ENCODE results near the gene SLC2A11.
"Not testable (repeated sequence)": the region's sequence is repeated elsewhere in the genome, so short reads cannot be mapped to it uniquely, and the experiment has no call there.

SLC2A11 gene

GRCh38 chr22:23896166-23896522 lies 38.5 kb downstream of the SLC2A11 start:
- H3K27ac Mint-ChIP-seq = peak overlapping the region; percentile 100
- H3K4me1 Mint-ChIP-seq (ENCODE audit: low read depth) = peaks cover 32% of the 10 kb centered on the region
- peak overlapping the region; percentile 97 for H3K4me3 Mint-ChIP-seq
- DNase-seq = no peak
- H3K9me3 Mint-ChIP-seq = no peaks in the 10 kb centered on the region
- no peaks in the 10 kb centered on the region for H3K27me3 Mint-ChIP-seq
- H3K36me3 Mint-ChIP-seq (ENCODE audit: low read depth) = peaks cover 60% of the 10 kb centered on the region

GRCh38 chr22:23896523-23897186 lies 39.0 kb downstream of the SLC2A11 start:
- H3K9me3 Mint-ChIP-seq = no peaks in the 10 kb centered on the region
- DNase-seq = no peak
- no peaks in the 10 kb centered on the region for H3K27me3 Mint-ChIP-seq
- peaks cover 32% of the 10 kb centered on the region for H3K4me1 Mint-ChIP-seq (ENCODE audit: low read depth)
- H3K27ac Mint-ChIP-seq = peak overlapping the region; percentile 100
- peak overlapping the region; percentile 97 for H3K4me3 Mint-ChIP-seq
- H3K36me3 Mint-ChIP-seq (ENCODE audit: low read depth) = peaks cover 60% of the 10 kb centered on the region

GRCh38 chr22:23897320-23897719 lies 39.6 kb downstream of the SLC2A11 start:
- Mint-ChIP-seq H3K4me1 (ENCODE audit: low read depth) (peaks cover 32% of the 10 kb centered on the region), H3K27me3 (no peaks in the 10 kb centered on the region), H3K27ac (peak overlapping the region; percentile 100), H3K4me3 (peak overlapping the region; percentile 97), H3K9me3 (no peaks in the 10 kb centered on the region), H3K36me3 (ENCODE audit: low read depth) (peaks cover 60% of the 10 kb centered on the region)
- DNase-seq = no peak

GRCh38 chr22:23898006-23898974 lies 40.6 kb downstream of the SLC2A11 start:
- Mint-ChIP-seq H3K9me3 (no peaks in the 10 kb centered on the region), H3K27me3 (no peaks in the 10 kb centered on the region), H3K36me3 (ENCODE audit: low read depth) (peaks cover 60% of the 10 kb centered on the region), H3K4me3 (no peak overlapping the region), H3K4me1 (ENCODE audit: low read depth) (peaks cover 27% of the 10 kb centered on the region), H3K27ac (peak overlapping the region; percentile 64)
- DNase-seq = no peak

- no peaks in the 10 kb centered on the region for H3K27me3 Mint-ChIP-seq
- H3K4me3 Mint-ChIP-seq = no peak overlapping the region
- H3K36me3 Mint-ChIP-seq (ENCODE audit: low read depth) = peaks cover 59% of the 10 kb centered on the region
- no peak for DNase-seq
- H3K27ac Mint-ChIP-seq = peak overlapping the region; percentile 27
- no peaks in the 10 kb centered on the region for H3K9me3 Mint-ChIP-seq
- peaks cover 20% of the 10 kb centered on the region for H3K4me1 Mint-ChIP-seq (ENCODE audit: low read depth)
Measured at GRCh38 chr22:23899042-23899745, 41.5 kb downstream of the SLC2A11 start.

- not testable (repeated sequence) for H3K27ac Mint-ChIP-seq, H3K27me3 Mint-ChIP-seq, H3K4me3 Mint-ChIP-seq, DNase-seq, H3K9me3 Mint-ChIP-seq
- peaks cover 52% of the 10 kb centered on the region for H3K36me3 Mint-ChIP-seq (ENCODE audit: low read depth)
- H3K4me1 Mint-ChIP-seq (ENCODE audit: low read depth) = peaks cover 20% of the 10 kb centered on the region
Measured at GRCh38 chr22:23900227-23900626, 42.6 kb downstream of the SLC2A11 start.

GRCh38 chr22:23901600-23901999 lies 43.9 kb downstream of the SLC2A11 start:
- Mint-ChIP-seq H3K27ac (no peak overlapping the region), H3K36me3 (ENCODE audit: low read depth) (peaks cover 38% of the 10 kb centered on the region), H3K4me3 (no peak overlapping the region), H3K4me1 (ENCODE audit: low read depth) (peaks cover 7% of the 10 kb centered on the region), H3K9me3 (no peaks in the 10 kb centered on the region), H3K27me3 (no peaks in the 10 kb centered on the region)
- DNase-seq = no peak

- Mint-ChIP-seq H3K4me1 (ENCODE audit: low read depth) (no peaks in the 10 kb centered on the region), H3K27ac (no peak overlapping the region), H3K9me3 (no peaks in the 10 kb centered on the region), H3K4me3 (no peak overlapping the region), H3K27me3 (no peaks in the 10 kb centered on the region), H3K36me3 (ENCODE audit: low read depth) (peaks cover 20% of the 10 kb centered on the region)
- DNase-seq = no peak
Measured at GRCh38 chr22:23903328-23903971, 45.8 kb downstream of the SLC2A11 start.

GRCh38 chr22:23904573-23905254 lies 47.0 kb downstream of the SLC2A11 start:
- Mint-ChIP-seq H3K27ac (no peak overlapping the region), H3K4me1 (ENCODE audit: low read depth) (no peaks in the 10 kb centered on the region), H3K36me3 (ENCODE audit: low read depth) (peaks cover 8% of the 10 kb centered on the region), H3K27me3 (no peaks in the 10 kb centered on the region), H3K9me3 (no peaks in the 10 kb centered on the region), H3K4me3 (no peak overlapping the region)
- no peak for DNase-seq

- H3K9me3 Mint-ChIP-seq = no peaks in the 10 kb centered on the region
- DNase-seq = no peak
- H3K4me1 Mint-ChIP-seq (ENCODE audit: low read depth) = no peaks in the 10 kb centered on the region
- H3K4me3 Mint-ChIP-seq = no peak overlapping the region
- no peak overlapping the region for H3K27ac Mint-ChIP-seq
- no peaks in the 10 kb centered on the region for H3K27me3 Mint-ChIP-seq
- peaks cover 8% of the 10 kb centered on the region for H3K36me3 Mint-ChIP-seq (ENCODE audit: low read depth)
Measured at GRCh38 chr22:23906641-23907040, 49.0 kb downstream of the SLC2A11 start.

- H3K9me3 Mint-ChIP-seq; H3K27ac Mint-ChIP-seq; DNase-seq; H3K4me3 Mint-ChIP-seq; H3K4me1 Mint-ChIP-seq (ENCODE audit: low read depth); H3K27me3 Mint-ChIP-seq: not testable (repeated sequence)
- peaks cover 16% of the 10 kb centered on the region for H3K36me3 Mint-ChIP-seq (ENCODE audit: low read depth)
Measured at GRCh38 chr22:23907423-23907822, 49.7 kb downstream of the SLC2A11 start.

GRCh38 chr22:23908587-23909205 lies 51.0 kb downstream of the SLC2A11 start:
- Mint-ChIP-seq H3K27ac (no peak overlapping the region), H3K27me3 (no peaks in the 10 kb centered on the region), H3K4me1 (ENCODE audit: low read depth) (peaks cover 15% of the 10 kb centered on the region), H3K4me3 (no peak overlapping the region), H3K9me3 (no peaks in the 10 kb centered on the region), H3K36me3 (ENCODE audit: low read depth) (peaks cover 19% of the 10 kb centered on the region)
- peak; percentile 9 for DNase-seq

- peaks cover 20% of the 10 kb centered on the region for H3K4me1 Mint-ChIP-seq (ENCODE audit: low read depth)
- H3K9me3 Mint-ChIP-seq = no peaks in the 10 kb centered on the region
- no peak overlapping the region for H3K4me3 Mint-ChIP-seq
- H3K27ac Mint-ChIP-seq = no peak overlapping the region
- peaks cover 17% of the 10 kb centered on the region for H3K36me3 Mint-ChIP-seq (ENCODE audit: low read depth)
- DNase-seq = no peak
- no peaks in the 10 kb centered on the region for H3K27me3 Mint-ChIP-seq
Measured at GRCh38 chr22:23909296-23909898, 51.7 kb downstream of the SLC2A11 start.
